SK-MEL-5 (cell line): ENCODE measurements around the gene ZNF212. TPM values are rescaled to one million over a fixed set of nuclear protein-coding genes. Genes with fewer than 3 reads are reported as not detected.
A peak's percentile ranks its signal among the peaks of the same experiment; 100 is the strongest.

Source experiments
- DNase-seq: peaks from one replicate; pipeline ENCODE4 v3.0.0-alpha.2; 2016; ENCODE audit warnings: low read depth, low spot score
- in situ Hi-C: cut with HindIII; loops from 2 replicates; pipeline ENCODE4 v1.10.0; 2016; ENCODE audit warnings: low sequenced_read_pairs, high pct_unique_total_duplicates, low pct_unique_long_range_greater_than_20kb
- total RNA-seq: library from RNA; depleted of rRNA; stranded (reverse); fragments of >200 nt; shearing (Covaris generic); gene quantifications from 2 replicates; pipeline ENCODE4 v1.2.3, GENCODE V29; 2014

The ZNF212 gene
- total RNA-seq, 1 experiment from 2014 or later: 6.8 TPM

- no peak for DNase-seq
- in situ Hi-C loops: no loop called here
Observed at GRCh38 chr7:149277871-149278270, 38.4 kb downstream of the ZNF212 start.

GRCh38 chr7:149278396-149278795, 38.9 kb downstream of the ZNF212 start:
- in situ Hi-C loops: no loop called here
- DNase-seq: no peak

GRCh38 chr7:149279111-149279743, 39.8 kb downstream of the ZNF212 start:
- in situ Hi-C loops: no loop called here
- no peak for DNase-seq

- in situ Hi-C loops: no loop called here
- no peak for DNase-seq
Observed at GRCh38 chr7:149280151-149280550, 40.7 kb downstream of the ZNF212 start.

- DNase-seq: no peak
- in situ Hi-C loops: no loop called here
Observed at GRCh38 chr7:149280661-149281507, 41.4 kb downstream of the ZNF212 start.

GRCh38 chr7:149281508-149282330, 42.3 kb downstream of the ZNF212 start:
- in situ Hi-C loops: no loop called here
- DNase-seq: no peak

GRCh38 chr7:149282331-149282655, 42.8 kb downstream of the ZNF212 start:
- in situ Hi-C loops: no loop called here

GRCh38 chr7:149283321-149283720, 43.9 kb downstream of the ZNF212 start:
- DNase-seq: no peak
- in situ Hi-C loops: no loop called here

More at GRCh38 chr7:149282331-149282655, 42.8 kb downstream of the ZNF212 start:
- no peak for DNase-seq

- no peak for DNase-seq
- in situ Hi-C loops: no loop called here
Observed at GRCh38 chr7:149284343-149284742, 44.9 kb downstream of the ZNF212 start.

GRCh38 chr7:149284850-149285585, 45.6 kb downstream of the ZNF212 start:
- in situ Hi-C loops: no loop called here
- DNase-seq: peak; percentile 92

GRCh38 chr7:149285603-149286002, 46.2 kb downstream of the ZNF212 start:
- peak; percentile 61 for DNase-seq
- in situ Hi-C loops: no loop called here

- in situ Hi-C loops: no loop called here
- DNase-seq: no peak
Observed at GRCh38 chr7:149286811-149287400, 47.5 kb downstream of the ZNF212 start.

GRCh38 chr7:149287622-149288021, 48.2 kb downstream of the ZNF212 start:
- DNase-seq: no peak
- in situ Hi-C loops: no loop called here

- in situ Hi-C loops: no loop called here
- no peak for DNase-seq
Observed at GRCh38 chr7:149289262-149289661, 49.8 kb downstream of the ZNF212 start.

- DNase-seq: no peak
- in situ Hi-C loops: no loop called here
Observed at GRCh38 chr7:149289856-149290255, 50.4 kb downstream of the ZNF212 start.

GRCh38 chr7:149291036-149291780, 51.8 kb downstream of the ZNF212 start:
- no peak for DNase-seq
- in situ Hi-C loops: no loop called here
